ENCODE measurements around the gene ANKS4B. TPM values are rescaled to one million over a fixed set of nuclear protein-coding genes. Genes with fewer than 3 reads are reported as not detected.
"Not testable (repeated sequence)": the region's sequence is repeated elsewhere in the genome, so short reads cannot be mapped to it uniquely, and the experiment has no call there.

The ANKS4B gene
- total RNA-seq: not detected

GRCh38 chr16:21233521-21234150, at the start of gene ANKS4B:
TSS of gene ANKS4B (plus strand) at chr16:21233699. CDS start at chr16:21233738, 39 bp downstream.
- no peak within 1 kb of the TSS for H3K4me3 Mint-ChIP-seq
- no peaks in the 10 kb centered on the region for H3K4me1 Mint-ChIP-seq
- peaks cover 40% of the 10 kb centered on the region for H3K27me3 Mint-ChIP-seq
- H3K27ac Mint-ChIP-seq: no peak within 1 kb of the TSS
- no peaks in the 10 kb centered on the region for H3K9me3 Mint-ChIP-seq
- H3K36me3 Mint-ChIP-seq (ENCODE audit: low read depth): no peaks in the 10 kb centered on the region
- ChIA-PET POLR2A (no interaction called here), CTCF (no interaction called here)
- no peak for DNase-seq

- peaks cover 4% of the 10 kb centered on the region for H3K4me1 Mint-ChIP-seq
- no peak overlapping the region for H3K27ac Mint-ChIP-seq
- no peak for DNase-seq
- H3K36me3 Mint-ChIP-seq (ENCODE audit: low read depth): peaks cover 20% of the 10 kb centered on the region
- ChIA-PET CTCF (no interaction called here), POLR2A (no interaction called here)
- no peak overlapping the region for H3K4me3 Mint-ChIP-seq
- H3K9me3 Mint-ChIP-seq: peaks cover 13% of the 10 kb centered on the region
- H3K27me3 Mint-ChIP-seq: no peaks in the 10 kb centered on the region
Measured at GRCh38 chr16:21183995-21184394, 49.5 kb upstream of the ANKS4B start.

- Mint-ChIP-seq H3K9me3 (peaks cover 13% of the 10 kb centered on the region), H3K36me3 (ENCODE audit: low read depth) (peaks cover 13% of the 10 kb centered on the region), H3K27me3 (no peaks in the 10 kb centered on the region), H3K27ac (no peak overlapping the region), H3K4me1 (peaks cover 4% of the 10 kb centered on the region), H3K4me3 (no peak overlapping the region)
- no peak for DNase-seq
- ChIA-PET CTCF (no interaction called here), POLR2A (no interaction called here)
Measured at GRCh38 chr16:21184834-21185233, 48.7 kb upstream of the ANKS4B start.

- peaks cover 15% of the 10 kb centered on the region for H3K9me3 Mint-ChIP-seq
- H3K4me3 Mint-ChIP-seq: no peak overlapping the region
- peaks cover 2% of the 10 kb centered on the region for H3K27me3 Mint-ChIP-seq
- H3K36me3 Mint-ChIP-seq (ENCODE audit: low read depth): peaks cover 10% of the 10 kb centered on the region
- CTCF ChIA-PET: interaction anchor here (0.6 to 1.3 kb wide), 3 partner anchors 14 to 63 kb away, joined by 3 to 4 read pairs (median 3); no protein-coding TSS in a partner anchor
- POLR2A ChIA-PET: no interaction called here
- H3K27ac Mint-ChIP-seq: no peak overlapping the region
- no peak for DNase-seq
- peaks cover 4% of the 10 kb centered on the region for H3K4me1 Mint-ChIP-seq
Measured at GRCh38 chr16:21185659-21186325, 47.7 kb upstream of the ANKS4B start.

GRCh38 chr16:21186326-21186691, 47.2 kb upstream of the ANKS4B start:
- ChIA-PET CTCF (interaction anchor here (0.6 to 1.3 kb wide), 3 partner anchors 14 to 62 kb away, joined by 3 to 4 read pairs (median 3); no protein-coding TSS in a partner anchor), POLR2A (no interaction called here)
- DNase-seq: no peak
- peaks cover 2% of the 10 kb centered on the region for H3K27me3 Mint-ChIP-seq
- peaks cover 15% of the 10 kb centered on the region for H3K9me3 Mint-ChIP-seq
- H3K27ac Mint-ChIP-seq: no peak overlapping the region
- H3K4me3 Mint-ChIP-seq: no peak overlapping the region
- peaks cover 5% of the 10 kb centered on the region for H3K36me3 Mint-ChIP-seq (ENCODE audit: low read depth)
- H3K4me1 Mint-ChIP-seq: peaks cover 4% of the 10 kb centered on the region

GRCh38 chr16:21189311-21189710, 44.2 kb upstream of the ANKS4B start:
- no peak overlapping the region for H3K27ac Mint-ChIP-seq
- H3K9me3 Mint-ChIP-seq: peaks cover 6% of the 10 kb centered on the region
- peaks cover 6% of the 10 kb centered on the region for H3K27me3 Mint-ChIP-seq
- DNase-seq: no peak
- no peaks in the 10 kb centered on the region for H3K36me3 Mint-ChIP-seq (ENCODE audit: low read depth)
- CTCF ChIA-PET: interaction anchor here (1.1 to 1.6 kb wide), 4 partner anchors 47 to 1109 kb away, joined by 3 to 4 read pairs (median 4); no protein-coding TSS in a partner anchor
- peaks cover 4% of the 10 kb centered on the region for H3K4me1 Mint-ChIP-seq
- H3K4me3 Mint-ChIP-seq: no peak overlapping the region
- POLR2A ChIA-PET: interaction anchor here (0.9 kb wide), 1 partner anchor 15 kb away, joined by 3 read pairs; no protein-coding TSS in a partner anchor

- DNase-seq: no peak
- H3K4me3 Mint-ChIP-seq: no peak overlapping the region
- H3K9me3 Mint-ChIP-seq: peaks cover 2% of the 10 kb centered on the region
- ChIA-PET POLR2A (interaction anchor here (0.9 kb wide), 1 partner anchor 14 kb away, joined by 3 read pairs; no protein-coding TSS in a partner anchor), CTCF (interaction anchor here (1.6 kb wide), 1 partner anchor 48 kb away, joined by 3 read pairs; no protein-coding TSS in a partner anchor)
- peaks cover 9% of the 10 kb centered on the region for H3K27me3 Mint-ChIP-seq
- H3K27ac Mint-ChIP-seq: no peak overlapping the region
- H3K4me1 Mint-ChIP-seq: peaks cover 4% of the 10 kb centered on the region
- no peaks in the 10 kb centered on the region for H3K36me3 Mint-ChIP-seq (ENCODE audit: low read depth)
Measured at GRCh38 chr16:21190013-21190412, 43.5 kb upstream of the ANKS4B start.

- peaks cover 2% of the 10 kb centered on the region for H3K9me3 Mint-ChIP-seq
- DNase-seq: no peak
- H3K27me3 Mint-ChIP-seq: peaks cover 9% of the 10 kb centered on the region
- H3K4me1 Mint-ChIP-seq: peaks cover 4% of the 10 kb centered on the region
- no peak overlapping the region for H3K27ac Mint-ChIP-seq
- CTCF ChIA-PET: no interaction called here
- POLR2A ChIA-PET: no interaction called here
- H3K4me3 Mint-ChIP-seq: no peak overlapping the region
- no peaks in the 10 kb centered on the region for H3K36me3 Mint-ChIP-seq (ENCODE audit: low read depth)
Measured at GRCh38 chr16:21190599-21190998, 42.9 kb upstream of the ANKS4B start.

GRCh38 chr16:21192991-21193390, 40.5 kb upstream of the ANKS4B start:
- CTCF ChIA-PET: interaction anchor here (0.6 to 1.0 kb wide), 2 partner anchors 9 to 10 kb away, joined by 3 to 4 read pairs; no protein-coding TSS in a partner anchor
- Mint-ChIP-seq H3K27me3 (peaks cover 9% of the 10 kb centered on the region), H3K27ac (no peak overlapping the region), H3K9me3 (peaks cover 2% of the 10 kb centered on the region), H3K4me3 (no peak overlapping the region), H3K36me3 (ENCODE audit: low read depth) (no peaks in the 10 kb centered on the region), H3K4me1 (peaks cover 4% of the 10 kb centered on the region)
- POLR2A ChIA-PET: no interaction called here
- no peak for DNase-seq

GRCh38 chr16:21194771-21195301, 38.7 kb upstream of the ANKS4B start:
- Mint-ChIP-seq H3K27me3 (peaks cover 12% of the 10 kb centered on the region), H3K36me3 (ENCODE audit: low read depth) (no peaks in the 10 kb centered on the region), H3K9me3 (peaks cover 2% of the 10 kb centered on the region), H3K4me3 (no peak overlapping the region), H3K27ac (no peak overlapping the region), H3K4me1 (no peaks in the 10 kb centered on the region)
- no peak for DNase-seq
- CTCF ChIA-PET: interaction anchor here (0.6 kb wide), 1 partner anchor 283 kb away, joined by 3 read pairs; no protein-coding TSS in a partner anchor
- POLR2A ChIA-PET: no interaction called here

- H3K4me3 Mint-ChIP-seq; H3K9me3 Mint-ChIP-seq; CTCF ChIA-PET; DNase-seq; H3K27ac Mint-ChIP-seq; POLR2A ChIA-PET; H3K4me1 Mint-ChIP-seq; H3K36me3 Mint-ChIP-seq (ENCODE audit: low read depth): not testable (repeated sequence)
- H3K27me3 Mint-ChIP-seq: peaks cover 11% of the 10 kb centered on the region
Measured at GRCh38 chr16:21195330-21195729, 38.2 kb upstream of the ANKS4B start.

- H3K27ac Mint-ChIP-seq: no peak overlapping the region
- DNase-seq: no peak
Measured at GRCh38 chr16:21197112-21197511, 36.4 kb upstream of the ANKS4B start.

GRCh38 chr16:21197621-21198020, 35.9 kb upstream of the ANKS4B start:
- ChIA-PET CTCF (interaction anchor here (1.0 to 1.9 kb wide), 2 partner anchors 9 kb away, joined by 3 to 4 read pairs; no protein-coding TSS in a partner anchor), POLR2A (no interaction called here)
- Mint-ChIP-seq H3K27me3 (peaks cover 24% of the 10 kb centered on the region), H3K36me3 (ENCODE audit: low read depth) (no peaks in the 10 kb centered on the region), H3K9me3 (no peaks in the 10 kb centered on the region), H3K4me1 (no peaks in the 10 kb centered on the region), H3K27ac (no peak overlapping the region), H3K4me3 (no peak overlapping the region)
- no peak for DNase-seq

More at GRCh38 chr16:21197112-21197511, 36.4 kb upstream of the ANKS4B start:
- Mint-ChIP-seq H3K4me1 (no peaks in the 10 kb centered on the region), H3K4me3 (no peak overlapping the region), H3K36me3 (ENCODE audit: low read depth) (no peaks in the 10 kb centered on the region), H3K9me3 (no peaks in the 10 kb centered on the region), H3K27me3 (peaks cover 20% of the 10 kb centered on the region)
- ChIA-PET POLR2A (no interaction called here), CTCF (interaction anchor here (1.0 kb wide), 1 partner anchor 10 kb away, joined by 3 read pairs; no protein-coding TSS in a partner anchor)
